Neural crest cell (in vitro differentiated cells): ENCODE data around the gene ULK2. TPM values are rescaled to one million over a fixed set of nuclear protein-coding genes. Genes with fewer than 3 reads are reported as not detected.

Source experiments
- DNase-seq: peaks from one replicate; pipeline ENCODE4 v3.0.0; 2021; ENCODE audit warnings: low read depth, mixed read lengths, low spot score
- H3K27ac Mint-ChIP-seq: one replicate; pipeline ENCODE4 v1.8.0; 2021; ENCODE audit warnings: mild to moderate bottlenecking, mixed read lengths; ENCODE audit not compliant: unreplicated experiment
- H3K27me3 Mint-ChIP-seq: 2 replicates; pipeline ENCODE4 v1.8.0; 2021; ENCODE audit warnings: low read depth, mild to moderate bottlenecking, mixed read lengths
- H3K36me3 Mint-ChIP-seq: 2 replicates; pipeline ENCODE4 v1.8.0; 2021; ENCODE audit warnings: low read depth, mild to moderate bottlenecking, mixed read lengths
- H3K4me1 Mint-ChIP-seq: 2 replicates; pipeline ENCODE4 v1.8.0; 2021; ENCODE audit warnings: mixed read lengths
- H3K4me3 Mint-ChIP-seq: one replicate; pipeline ENCODE4 v1.8.0; 2021; ENCODE audit warnings: mild to moderate bottlenecking, mixed read lengths
- H3K9me3 Mint-ChIP-seq: 2 replicates; pipeline ENCODE4 v1.8.0; 2021; ENCODE audit warnings: mixed read lengths
- CTCF ChIP-seq: fragments of 200-600 bp; sonication (generic); conservative IDR thresholded peaks from 2 replicates; pipeline ENCODE4 v1.5.0; 2021; ENCODE audit warnings: antibody characterized with exemption, mild to moderate bottlenecking
- total RNA-seq: library from RNA; stranded (reverse); gene quantifications from 2 replicates; pipeline ENCODE4 v1.2.1, GENCODE V29; 2021

ULK2 gene
- total RNA-seq, 1 donor from 2014 or later, result 30.7 TPM

GRCh38 chr17:19748807-19749193 lies 118.9 kb downstream of the ULK2 start:
- Mint-ChIP-seq H3K36me3 (no peaks in the 10 kb centered on the region), H3K27ac (no peak overlapping the region), H3K4me1 (peaks cover 4% of the 10 kb centered on the region)

GRCh38 chr17:19747829-19748806 lies 119.6 kb downstream of the ULK2 start, which contains the start of gene ALDH3A1:
TSS of gene ALDH3A1 (minus strand) at chr17:19748298. CDS start at chr17:19745129, 3,169 bp downstream.
- no peak for TF ChIP-seq CTCF
- DNase-seq, result no peak
- H3K27ac Mint-ChIP-seq, result no peak within 1 kb of the TSS
- H3K4me3 Mint-ChIP-seq, result no peak within 1 kb of the TSS
- H3K4me1 Mint-ChIP-seq, result peaks cover 4% of the 10 kb centered on the region
- no peaks in the 10 kb centered on the region for H3K9me3 Mint-ChIP-seq
- no peaks in the 10 kb centered on the region for H3K36me3 Mint-ChIP-seq
- no peaks in the 10 kb centered on the region for H3K27me3 Mint-ChIP-seq

More at GRCh38 chr17:19748807-19749193, 118.9 kb downstream of the ULK2 start:
- no peak for DNase-seq
- no peaks in the 10 kb centered on the region for H3K9me3 Mint-ChIP-seq
- no peaks in the 10 kb centered on the region for H3K27me3 Mint-ChIP-seq
- TF ChIP-seq CTCF, result no peak
- no peak overlapping the region for H3K4me3 Mint-ChIP-seq

- Mint-ChIP-seq H3K4me1 (peaks cover 4% of the 10 kb centered on the region), H3K4me3 (no peak overlapping the region), H3K36me3 (no peaks in the 10 kb centered on the region), H3K9me3 (no peaks in the 10 kb centered on the region), H3K27me3 (no peaks in the 10 kb centered on the region), H3K27ac (no peak overlapping the region)
- no peak for DNase-seq
- no peak for TF ChIP-seq CTCF
Observed at GRCh38 chr17:19747159-19747719, 120.5 kb downstream of the ULK2 start.

- H3K9me3 Mint-ChIP-seq, result no peaks in the 10 kb centered on the region
- no peak overlapping the region for H3K4me3 Mint-ChIP-seq
- no peak overlapping the region for H3K27ac Mint-ChIP-seq
- no peak for TF ChIP-seq CTCF
- H3K4me1 Mint-ChIP-seq, result peaks cover 4% of the 10 kb centered on the region
- DNase-seq, result no peak
- no peaks in the 10 kb centered on the region for H3K27me3 Mint-ChIP-seq
- H3K36me3 Mint-ChIP-seq, result no peaks in the 10 kb centered on the region
Observed at GRCh38 chr17:19746517-19746916, 121.2 kb downstream of the ULK2 start.

- H3K4me3 Mint-ChIP-seq, result peak overlapping the region; percentile 44
- no peaks in the 10 kb centered on the region for H3K36me3 Mint-ChIP-seq
- H3K9me3 Mint-ChIP-seq, result no peaks in the 10 kb centered on the region
Observed at GRCh38 chr17:19744922-19745757, 122.6 kb downstream of the ULK2 start.

More at GRCh38 chr17:19744922-19745757, 122.6 kb downstream of the ULK2 start:
- H3K27ac Mint-ChIP-seq, result no peak overlapping the region
- peak; percentile 99 for DNase-seq
- H3K4me1 Mint-ChIP-seq, result peaks cover 4% of the 10 kb centered on the region
- no peaks in the 10 kb centered on the region for H3K27me3 Mint-ChIP-seq
- TF ChIP-seq CTCF, result peak; percentile 92
